Stimulated activated CD4-positive, alpha-beta T cell treated with anti-CD3 and anti-CD28 coated beads, Interleukin-2, amount 100 ng/mL, for 24 hours (primary cell): ENCODE measurements around the gene FBXW12.
"Not testable (repeated sequence)": the region's sequence is repeated elsewhere in the genome, so short reads cannot be mapped to it uniquely, and the experiment has no call there.

Experiments
- DNase-seq, 2 donors: peaks; one replicate each; pipeline ENCODE4 v3.0.0-alpha.2; 2020

Gene FBXW12

DNA sequence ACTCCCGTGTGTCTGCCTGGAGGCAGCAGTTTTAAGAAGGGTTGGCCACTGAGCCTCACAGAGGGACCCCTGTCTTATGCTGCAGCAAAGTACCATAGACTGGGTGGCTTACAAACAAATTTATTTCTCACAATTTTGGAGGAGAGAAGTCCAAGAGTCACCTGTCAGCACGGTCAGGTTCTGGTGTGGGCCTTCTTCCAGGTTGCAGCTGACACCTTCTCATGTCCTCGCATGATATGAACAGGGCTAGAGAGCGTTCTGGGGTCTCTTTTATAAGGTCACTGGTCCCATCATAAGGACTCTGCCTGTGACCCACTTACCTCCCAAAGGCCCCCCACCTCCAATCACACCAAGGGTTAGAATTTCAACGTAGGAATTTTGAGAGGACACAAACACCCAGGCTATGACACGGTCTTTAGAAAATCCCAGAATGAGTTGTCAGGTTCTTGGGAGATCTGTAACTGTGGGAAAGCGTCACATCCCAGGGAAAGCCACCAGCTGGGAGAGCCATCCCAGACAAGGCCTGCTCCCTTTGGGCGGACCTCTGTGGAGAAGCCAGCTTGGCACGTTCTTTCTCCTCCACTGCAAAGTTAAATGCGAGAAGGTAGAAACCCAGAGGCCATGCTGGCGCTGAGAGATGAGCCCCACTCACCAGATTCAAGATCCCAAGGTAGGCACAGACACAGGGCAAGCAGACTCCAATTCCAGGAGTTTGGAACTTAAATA, at the start of gene FBXW12:
FBXW12 (plus strand) TSS at position 569 of the 726 bp plus-strand sequence. CDS start 549 bp downstream, outside the sequence.
- no peak for DNase-seq

DNA sequence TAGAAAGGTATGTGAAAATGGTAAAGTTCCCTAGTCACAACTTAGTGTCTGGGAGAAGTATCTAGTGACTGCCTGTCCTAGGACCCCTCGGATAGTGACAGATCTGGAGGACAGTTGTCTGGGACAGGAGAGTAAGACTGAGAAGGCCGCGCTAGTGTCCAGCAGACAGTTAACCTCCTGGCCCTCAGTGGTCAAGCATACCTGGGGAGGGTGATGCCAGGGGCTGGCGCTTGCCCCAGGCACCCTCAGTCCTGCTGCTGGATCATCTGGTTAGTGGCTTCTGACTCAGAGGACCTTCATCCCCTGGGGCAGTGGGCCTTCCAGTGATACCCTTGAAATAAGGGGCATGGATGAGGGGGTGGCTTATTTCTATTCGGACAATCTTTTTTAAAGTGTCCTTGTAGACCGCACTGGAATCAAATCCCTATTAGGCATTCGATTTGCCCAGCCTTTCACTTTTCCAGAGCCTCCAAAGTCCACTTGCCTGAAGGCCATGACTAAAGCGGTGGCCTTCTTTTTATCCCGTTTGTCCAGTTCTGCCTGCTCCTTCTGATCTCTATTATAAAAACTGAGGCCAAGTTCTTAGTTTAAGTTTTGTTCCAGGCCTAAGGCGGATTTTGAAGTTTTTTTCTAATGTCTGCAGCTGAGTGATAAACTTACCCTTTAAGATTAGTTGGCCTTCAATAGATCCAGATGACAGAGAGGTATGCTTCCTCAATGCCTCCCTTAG, 40.1 kb upstream of the FBXW12 start:
- not testable (repeated sequence) for DNase-seq

DNA sequence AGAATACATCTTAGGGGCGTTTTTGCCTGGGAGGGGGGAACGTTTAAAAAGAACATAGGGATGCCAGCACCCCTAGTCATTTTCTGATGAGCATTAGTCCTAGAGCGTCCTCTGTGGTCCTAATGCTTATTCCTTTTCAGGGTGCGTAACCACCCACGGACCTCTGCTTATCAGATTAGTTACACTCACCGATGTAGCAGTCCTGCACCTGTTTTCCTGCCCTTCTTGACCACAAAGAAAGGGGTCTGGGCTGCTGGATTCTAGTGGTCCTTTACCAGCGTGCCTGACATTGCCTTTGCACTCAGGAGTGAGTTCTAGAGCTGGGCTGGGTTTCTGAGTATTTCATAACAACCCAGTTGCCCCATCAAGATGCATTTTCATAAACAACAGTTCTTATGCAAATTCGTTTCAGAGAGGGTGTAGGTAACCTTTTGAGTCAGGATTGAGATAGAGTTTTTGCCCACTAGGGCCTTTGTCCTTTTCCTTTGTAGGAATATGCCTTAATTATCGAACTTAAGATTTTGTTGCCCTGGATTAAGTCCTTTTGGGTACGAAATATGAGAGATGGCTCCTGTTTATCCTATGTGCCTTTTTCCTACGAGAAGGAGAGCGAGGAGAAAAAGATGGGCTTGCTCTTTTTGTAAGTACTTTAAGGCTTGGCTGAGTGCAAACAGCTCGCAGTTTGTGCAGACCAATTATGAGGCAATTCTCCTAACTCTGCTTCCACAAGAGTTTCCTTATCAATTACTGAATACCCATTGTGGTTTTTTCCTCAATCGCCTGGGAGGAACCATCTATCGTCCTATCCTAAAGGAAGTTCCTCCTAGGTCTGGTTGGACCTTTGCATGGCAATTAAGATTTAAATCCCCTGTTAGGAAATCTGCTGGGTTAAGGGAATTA, 38.4 kb upstream of the FBXW12 start, which contains the start of gene SPINK8:
SPINK8 (minus strand) TSS at position 316 of the 900 bp plus-strand sequence. CDS start 5,320 bp downstream, outside the sequence.
- DNase-seq = not testable (repeated sequence)

GRCh38 chr3:48334605-48335004, 37.4 kb upstream of the FBXW12 start:
- no peak for DNase-seq

DNA sequence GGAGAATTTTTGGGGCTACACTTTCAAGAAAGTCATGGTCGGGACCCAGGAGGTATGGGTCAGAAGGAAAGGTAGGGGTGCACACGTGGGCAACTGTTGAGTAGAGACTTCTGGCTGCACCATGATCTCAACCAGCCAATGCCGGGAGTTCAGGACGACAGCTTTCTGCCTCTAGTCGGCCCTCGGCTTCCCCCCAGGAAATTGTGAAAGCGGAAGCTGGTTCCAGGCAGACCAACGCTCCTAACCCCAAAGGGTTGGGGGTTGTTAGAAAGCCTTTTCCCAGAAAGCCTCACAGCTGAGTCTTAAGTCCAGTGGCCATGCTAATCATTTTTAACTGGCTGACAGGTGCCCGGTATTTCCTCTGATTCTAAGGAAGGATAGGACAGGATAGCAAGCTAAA, 36.7 kb upstream of the FBXW12 start:
- DNase-seq = not testable (repeated sequence)

DNA sequence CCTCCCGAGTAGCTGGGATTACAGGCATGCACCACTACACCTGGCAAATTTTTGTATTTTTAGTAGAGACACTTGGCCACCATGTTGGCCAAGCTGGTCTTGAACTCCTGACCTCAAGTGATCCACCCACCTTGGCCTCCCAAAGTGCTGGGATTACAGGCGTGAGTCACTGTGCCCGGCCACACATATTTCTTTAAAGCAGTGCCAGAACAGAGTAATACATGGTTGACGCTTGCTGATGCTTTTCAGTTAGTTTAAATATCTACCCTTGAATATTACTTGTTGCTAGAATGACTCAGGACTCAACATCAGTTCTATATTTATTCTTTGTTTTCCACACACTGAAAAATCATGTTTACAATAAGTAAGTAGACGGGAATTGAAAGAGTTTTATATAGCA, 34.5 kb upstream of the FBXW12 start:
- DNase-seq = not testable (repeated sequence)

DNA sequence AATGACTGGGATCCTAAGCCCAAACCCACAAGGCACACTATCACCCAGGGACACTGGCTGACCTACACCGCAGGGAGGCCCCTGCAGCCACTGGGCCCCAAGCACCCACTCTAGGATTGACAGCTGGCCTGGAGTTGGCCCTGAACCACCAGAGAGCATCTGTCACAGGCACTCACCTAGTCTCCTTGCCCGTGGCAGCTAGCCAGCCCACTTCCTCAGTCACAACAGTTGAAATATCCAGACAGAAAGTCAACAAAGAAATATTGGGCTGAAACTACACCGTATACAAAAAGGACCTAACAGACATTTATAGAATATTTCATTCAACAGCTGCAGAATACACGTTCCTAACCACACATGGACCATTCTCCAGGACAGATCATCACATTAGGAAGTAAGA, 33.4 kb upstream of the FBXW12 start:
- DNase-seq = no peak

DNA sequence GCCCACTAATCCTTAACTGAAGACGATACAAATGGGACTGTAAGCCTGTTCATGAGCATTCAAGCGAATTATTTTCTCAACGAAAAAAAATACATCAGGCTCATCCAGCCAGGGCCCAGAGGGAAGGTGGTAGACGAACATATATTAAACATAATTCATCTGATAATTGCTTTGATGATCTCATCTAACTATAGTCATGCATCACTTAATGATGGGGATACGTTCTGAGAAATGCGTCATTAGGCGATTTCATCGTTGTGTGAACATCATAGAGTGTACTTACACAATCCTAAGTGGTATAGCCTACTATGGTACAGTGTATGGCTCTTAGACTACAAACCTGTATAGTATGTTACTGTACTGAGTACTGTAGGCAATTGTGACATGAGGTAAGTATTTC, 28.6 kb upstream of the FBXW12 start:
- no peak for DNase-seq

- no peak for DNase-seq
These were observed 27.0 kb upstream of the FBXW12 start for GRCh38 chr3:48344867-48345507.

DNA sequence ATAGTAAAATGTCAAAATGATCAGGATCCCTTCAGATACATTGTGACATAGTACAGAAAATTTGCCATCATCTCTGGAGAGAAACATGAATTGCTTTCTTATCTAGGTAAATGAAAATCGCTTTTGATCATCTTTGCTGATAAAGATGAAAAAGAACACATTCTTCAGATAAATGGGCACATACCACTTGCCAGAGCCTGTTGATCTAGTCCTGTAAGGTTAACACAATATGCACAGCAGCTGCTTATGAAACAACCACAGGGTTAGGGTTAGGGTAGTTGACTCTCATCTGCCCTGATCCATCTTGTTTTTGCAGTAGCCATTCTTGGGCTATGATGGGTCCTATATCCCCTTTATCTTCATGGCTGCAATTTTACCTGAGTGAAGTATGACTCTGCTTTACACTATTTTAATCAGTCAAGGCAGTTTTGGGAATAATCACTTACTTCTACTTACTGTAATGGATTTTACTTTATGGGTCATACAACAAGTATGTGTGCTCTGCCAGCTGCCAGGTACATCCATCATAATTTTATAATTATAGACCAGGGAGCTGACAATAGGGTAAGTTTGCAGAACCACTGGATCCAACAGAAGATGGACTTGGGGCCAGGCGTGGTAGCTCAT, 26.0 kb upstream of the FBXW12 start:
- no peak for DNase-seq

- no peak for DNase-seq
These were observed 24.5 kb upstream of the FBXW12 start for GRCh38 chr3:48347500-48347899.

GRCh38 chr3:48352546-48352945, 19.5 kb upstream of the FBXW12 start:
- no peak for DNase-seq

GRCh38 chr3:48353987-48354386, 18.0 kb upstream of the FBXW12 start:
- no peak for DNase-seq

DNA sequence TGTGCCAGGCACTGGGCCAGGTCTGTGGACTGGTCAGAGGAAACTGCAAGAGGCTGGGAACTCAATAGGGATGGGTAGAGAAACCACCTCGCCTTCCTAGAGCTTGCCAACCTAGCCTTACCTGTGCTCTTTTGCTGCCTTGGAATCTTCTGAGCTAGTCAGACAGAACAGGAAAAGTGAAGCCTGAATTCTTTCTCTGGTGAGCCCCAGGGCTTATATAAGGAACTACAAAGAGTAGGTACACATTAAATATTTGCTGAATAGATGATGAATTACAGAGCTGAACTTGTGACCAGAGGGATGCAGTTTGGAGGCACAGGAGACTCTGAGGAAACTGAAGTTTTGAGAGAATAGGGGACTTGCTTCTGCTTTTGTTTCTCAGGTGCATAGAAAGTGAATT, 15.6 kb upstream of the FBXW12 start:
- DNase-seq = no peak

DNA sequence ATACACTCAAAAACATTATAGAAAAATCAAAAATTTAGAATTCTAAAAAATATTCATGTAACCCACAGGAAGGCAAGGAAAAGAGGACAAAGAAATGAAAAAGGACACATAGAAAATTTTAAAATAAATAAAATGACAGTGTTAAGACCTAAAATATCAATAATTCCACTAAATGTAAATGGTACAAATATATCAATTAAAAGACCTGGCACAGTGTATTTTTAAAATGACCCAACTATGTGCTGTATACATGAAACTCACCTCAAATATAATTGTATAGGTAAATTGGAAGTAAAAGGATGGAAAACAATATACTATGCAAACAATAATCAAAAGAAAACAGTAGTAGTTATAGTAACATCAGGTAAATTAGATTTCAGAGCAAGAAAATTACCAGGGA, 10.1 kb upstream of the FBXW12 start:
- no peak for DNase-seq

GRCh38 chr3:48364840-48365239, 7.2 kb upstream of the FBXW12 start:
- DNase-seq = no peak

- no peak for DNase-seq
These were observed 4.8 kb upstream of the FBXW12 start for GRCh38 chr3:48367201-48367600.

DNA sequence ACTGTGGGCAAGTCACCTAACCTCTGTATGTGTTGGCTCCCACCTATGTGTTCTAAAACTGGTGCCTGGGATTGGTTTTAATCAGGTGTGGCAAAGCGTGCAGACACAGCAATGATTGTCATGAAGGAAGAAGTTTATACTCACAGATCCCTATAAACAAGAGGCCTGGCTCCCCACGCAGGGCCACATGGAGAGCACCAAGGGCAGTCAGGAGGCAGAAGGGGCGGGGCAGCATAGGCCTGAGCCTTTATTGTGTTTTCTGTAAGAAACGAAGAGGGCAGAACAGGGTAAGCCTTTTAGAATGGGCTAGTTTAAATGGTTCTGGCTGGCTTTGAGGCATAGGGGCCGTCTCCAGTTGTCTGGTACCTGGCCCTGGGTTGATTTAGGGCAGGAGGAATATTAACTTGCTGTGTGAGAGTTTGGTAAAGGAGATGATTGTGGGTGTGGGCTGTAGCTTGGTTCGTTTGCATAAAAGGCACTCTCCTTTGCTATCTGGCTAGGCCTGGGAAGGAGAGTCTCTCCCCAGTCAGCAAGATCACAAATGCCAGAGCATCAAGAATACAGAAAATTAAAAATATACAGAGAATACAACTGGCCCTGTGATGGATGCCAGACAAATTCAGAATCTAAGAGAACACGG, 2.2 kb upstream of the FBXW12 start:
- no peak for DNase-seq

DNA sequence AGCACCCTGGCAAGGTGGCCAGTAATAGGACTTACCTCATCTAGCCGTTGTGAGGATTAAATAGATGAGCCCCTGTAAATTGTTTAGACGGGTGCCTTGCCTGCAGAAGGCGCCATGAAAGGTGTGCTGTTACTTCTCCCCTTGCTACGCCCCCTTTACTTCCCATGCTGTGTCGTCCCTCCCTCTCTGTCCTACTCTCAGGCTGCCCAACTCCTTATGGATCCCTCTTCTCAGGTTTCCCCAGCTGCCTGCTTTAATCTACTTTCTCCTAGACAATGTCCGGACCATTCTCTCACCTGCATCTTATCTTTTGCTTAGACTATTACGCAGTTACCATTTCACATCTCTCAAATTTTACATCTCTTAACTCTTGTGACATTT, 1.7 kb upstream of the FBXW12 start:
- no peak for DNase-seq

DNA sequence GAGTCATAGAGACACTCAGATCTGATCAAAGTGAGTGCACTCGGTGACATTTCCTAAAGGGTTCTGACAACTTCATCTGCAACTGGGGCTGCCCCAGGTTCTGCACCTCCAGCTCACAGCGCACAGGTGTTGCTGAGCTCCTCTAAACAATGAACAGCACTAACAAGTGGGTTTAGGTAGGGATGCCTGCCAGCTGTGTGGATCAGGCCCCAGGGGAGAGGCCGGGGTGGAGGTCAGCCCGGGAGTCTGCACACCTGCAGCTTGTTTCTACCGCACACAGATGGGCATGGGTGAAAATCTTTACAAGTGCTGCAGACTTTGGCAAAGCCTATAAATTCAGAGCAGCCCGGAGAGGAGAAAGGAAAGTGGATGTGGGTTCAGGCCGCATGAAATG, 355 bp downstream of the FBXW12 start:
- DNase-seq = no peak

DNA sequence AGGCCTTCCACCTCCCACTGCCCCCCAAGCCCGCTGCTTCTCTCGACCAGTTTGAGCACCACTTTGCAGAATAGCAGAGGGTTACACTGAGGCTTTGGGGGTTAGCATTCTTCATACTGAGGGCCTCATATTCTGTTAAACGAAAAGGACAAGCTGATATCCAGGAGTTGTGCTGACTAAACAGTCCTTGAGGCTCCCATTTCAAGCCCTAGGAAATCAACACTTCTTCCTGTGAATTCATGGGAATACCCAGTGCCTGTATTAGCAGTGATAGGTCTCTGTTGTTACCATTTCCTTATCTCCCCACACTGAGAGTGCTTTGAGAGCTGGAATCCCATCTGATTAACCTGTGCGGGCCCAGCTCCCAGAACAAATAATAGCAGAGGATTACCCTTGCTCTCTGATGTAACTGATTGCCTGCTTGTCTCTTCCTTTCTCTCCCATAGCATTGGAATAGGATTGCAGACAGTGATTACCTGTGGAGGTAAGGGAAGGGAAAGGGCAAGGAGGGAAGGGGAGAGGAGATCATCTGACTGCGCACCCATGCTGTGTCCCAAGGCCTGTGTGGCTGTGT, 930 bp downstream of the FBXW12 start:
- DNase-seq = no peak
